ENCODE results near the gene COL2A1. TPM values are rescaled to one million over a fixed set of nuclear protein-coding genes. Genes with fewer than 3 reads are reported as not detected.

The COL2A1 gene
- total and polyA plus RNA-seq, 4 donors = 321 TPM; not detected in 3

DNA sequence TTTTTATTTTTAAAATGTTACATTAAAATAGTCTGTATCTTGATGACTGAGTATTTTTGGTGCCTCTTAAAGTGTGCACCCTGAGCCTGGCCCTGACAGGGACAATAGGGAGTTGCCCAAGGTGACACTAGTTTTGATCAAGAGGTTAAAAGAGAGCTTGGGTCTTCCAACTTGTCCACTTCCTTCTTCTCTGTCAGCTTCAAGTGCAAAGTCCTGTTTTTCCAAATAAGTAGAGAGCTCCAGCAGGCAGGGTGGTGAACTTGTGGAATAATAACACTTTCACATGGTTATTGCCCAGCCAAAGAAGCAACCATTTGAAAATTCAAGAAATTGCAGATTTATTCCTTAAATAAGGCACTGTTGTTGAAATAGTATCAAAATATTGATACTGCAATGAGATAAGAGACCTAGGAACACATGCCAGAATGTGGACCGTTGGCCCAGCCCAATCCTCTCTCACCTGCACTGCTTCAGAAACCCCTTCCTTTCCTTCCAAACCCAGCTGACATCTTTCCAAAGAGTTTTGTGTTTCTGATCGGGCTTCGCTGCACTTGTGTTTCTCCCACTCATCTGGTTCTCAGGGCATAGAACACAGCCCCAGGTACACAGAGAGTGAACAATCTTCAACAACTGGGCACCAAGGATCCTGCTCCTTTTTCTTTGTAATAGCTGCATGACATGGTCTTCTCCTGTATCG is 13.8 kb upstream of the COL2A1 start:
- no peaks in the 10 kb centered on the region for H3K4me1 ChIP-seq (ENCODE audit: control insufficient read depth in 4 of 4, insufficient read depth in 4 of 4, low read length in 3 of 4)
- no peaks in the 10 kb centered on the region for H3K36me3 ChIP-seq (ENCODE audit: control insufficient read depth in 4 of 4, insufficient read depth in 3 of 4, low read depth in 1 of 4, low read length in 3 of 4)
- H3K9ac ChIP-seq (ENCODE audit: low read depth in 1 of 2, low read length in 2 of 2) = no peak overlapping the region
- TF ChIP-seq FOXA2 (IDR thresholded peaks at IDR 0.05) = no peak
- TF ChIP-seq RAD21 (IDR thresholded peaks at IDR 0.05) = no peak
- TF ChIP-seq RXRA (IDR thresholded peaks at IDR 0.05) = no peak
- TF ChIP-seq, protein P1, sequence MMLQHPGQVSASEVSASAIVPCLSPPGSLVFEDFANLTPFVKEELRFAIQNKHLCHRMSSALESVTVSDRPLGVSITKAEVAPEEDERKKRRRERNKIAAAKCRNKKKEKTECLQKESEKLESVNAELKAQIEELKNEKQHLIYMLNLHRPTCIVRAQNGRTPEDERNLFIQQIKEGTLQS (IDR thresholded peaks at IDR 0.05) = no peak
- no peak for TF ChIP-seq HNF4G (IDR thresholded peaks at IDR 0.05)
- TF ChIP-seq SP1 (IDR thresholded peaks at IDR 0.05) = no peak
- TF ChIP-seq, protein P2, sequence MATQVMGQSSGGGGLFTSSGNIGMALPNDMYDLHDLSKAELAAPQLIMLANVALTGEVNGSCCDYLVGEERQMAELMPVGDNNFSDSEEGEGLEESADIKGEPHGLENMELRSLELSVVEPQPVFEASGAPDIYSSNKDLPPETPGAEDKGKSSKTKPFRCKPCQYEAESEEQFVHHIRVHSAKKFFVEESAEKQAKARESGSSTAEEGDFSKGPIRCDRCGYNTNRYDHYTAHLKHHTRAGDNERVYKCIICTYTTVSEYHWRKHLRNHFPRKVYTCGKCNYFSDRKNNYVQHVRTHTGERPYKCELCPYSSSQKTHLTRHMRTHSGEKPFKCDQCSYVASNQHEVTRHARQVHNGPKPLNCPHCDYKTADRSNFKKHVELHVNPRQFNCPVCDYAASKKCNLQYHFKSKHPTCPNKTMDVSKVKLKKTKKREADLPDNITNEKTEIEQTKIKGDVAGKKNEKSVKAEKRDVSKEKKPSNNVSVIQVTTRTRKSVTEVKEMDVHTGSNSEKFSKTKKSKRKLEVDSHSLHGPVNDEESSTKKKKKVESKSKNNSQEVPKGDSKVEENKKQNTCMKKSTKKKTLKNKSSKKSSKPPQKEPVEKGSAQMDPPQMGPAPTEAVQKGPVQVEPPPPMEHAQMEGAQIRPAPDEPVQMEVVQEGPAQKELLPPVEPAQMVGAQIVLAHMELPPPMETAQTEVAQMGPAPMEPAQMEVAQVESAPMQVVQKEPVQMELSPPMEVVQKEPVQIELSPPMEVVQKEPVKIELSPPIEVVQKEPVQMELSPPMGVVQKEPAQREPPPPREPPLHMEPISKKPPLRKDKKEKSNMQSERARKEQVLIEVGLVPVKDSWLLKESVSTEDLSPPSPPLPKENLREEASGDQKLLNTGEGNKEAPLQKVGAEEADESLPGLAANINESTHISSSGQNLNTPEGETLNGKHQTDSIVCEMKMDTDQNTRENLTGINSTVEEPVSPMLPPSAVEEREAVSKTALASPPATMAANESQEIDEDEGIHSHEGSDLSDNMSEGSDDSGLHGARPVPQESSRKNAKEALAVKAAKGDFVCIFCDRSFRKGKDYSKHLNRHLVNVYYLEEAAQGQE (IDR thresholded peaks at IDR 0.05) = no peak
- DNase-seq (ENCODE audit: low spot score) = no peak
- H3K27me3 ChIP-seq (ENCODE audit: control insufficient read depth in 4 of 4, insufficient read depth in 4 of 4, low read length in 3 of 4) = peaks cover 0 to 10% (median 0%) of the 10 kb centered on the region in 4 donors
- no peaks in the 10 kb centered on the region for H3K9me3 ChIP-seq (ENCODE audit: control insufficient read depth in 4 of 4, low read length in 3 of 4)
- WGBS = 87% methylated on average over 4 of the region's 4 CpGs
- H3K27ac ChIP-seq (ENCODE audit: low read depth in 1 of 2, low read length in 2 of 2) = no peak overlapping the region
- no peak overlapping the region for H3K4me3 ChIP-seq (ENCODE audit: low read depth in 1 of 3, low read length in 3 of 3)

DNA sequence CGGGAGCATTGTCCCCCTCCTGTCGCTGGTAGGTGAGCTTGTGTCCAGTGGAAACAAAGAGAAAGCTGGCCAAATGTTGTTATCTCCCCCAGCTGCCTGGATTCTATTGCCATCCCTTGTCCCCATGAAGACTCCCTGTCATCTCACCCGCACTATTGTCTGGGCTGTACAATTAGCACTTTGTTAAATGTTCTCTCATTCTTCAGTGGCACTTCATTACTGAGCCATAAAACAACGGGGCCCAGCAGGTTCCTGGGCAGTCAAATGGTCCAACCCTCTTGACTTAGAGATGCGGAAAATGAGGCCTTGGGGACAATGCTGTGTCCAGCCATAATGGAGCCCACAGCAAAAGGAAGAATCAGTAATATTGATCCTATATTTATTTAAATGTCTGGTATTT is 13.2 kb upstream of the COL2A1 start:
- no peak for TF ChIP-seq GABPA (IDR thresholded peaks at IDR 0.05 in 1 of 2, conservative IDR thresholded peaks at IDR 0.05 in 1 of 2)
- TF ChIP-seq NR2F2 (IDR thresholded peaks at IDR 0.05) = no peak
- TF ChIP-seq TAF1 (conservative IDR thresholded peaks at IDR 0.05) = no peak
- TF ChIP-seq, protein P1 (IDR thresholded peaks at IDR 0.05) = no peak
- TF ChIP-seq, protein P2 (IDR thresholded peaks at IDR 0.05) = no peak
- 86% methylated on average over 5 of the region's 5 CpGs for WGBS
- Histone ChIP-seq H3K27me3 (ENCODE audit: control insufficient read depth in 4 of 4, insufficient read depth in 4 of 4, low read length in 3 of 4) (peaks cover 0 to 10% (median 0%) of the 10 kb centered on the region in 4 donors), H3K36me3 (ENCODE audit: control insufficient read depth in 4 of 4, insufficient read depth in 3 of 4, low read depth in 1 of 4, low read length in 3 of 4) (no peaks in the 10 kb centered on the region), H3K4me3 (ENCODE audit: low read depth in 1 of 3, low read length in 3 of 3) (no peak overlapping the region), H3K9me3 (ENCODE audit: control insufficient read depth in 4 of 4, low read length in 3 of 4) (no peaks in the 10 kb centered on the region), H3K27ac (ENCODE audit: low read depth in 1 of 2, low read length in 2 of 2) (no peak overlapping the region), H3K9ac (ENCODE audit: low read depth in 1 of 2, low read length in 2 of 2) (no peak overlapping the region), H3K4me1 (ENCODE audit: control insufficient read depth in 4 of 4, insufficient read depth in 4 of 4, low read length in 3 of 4) (no peaks in the 10 kb centered on the region)
- no peak for DNase-seq (ENCODE audit: low spot score)

All from liver (tissue), 9 donors.